MG63 (cell line): ENCODE results near the gene SFN. TPM values are rescaled to one million over a fixed set of nuclear protein-coding genes. Genes with fewer than 3 reads are reported as not detected.
A peak's percentile ranks its signal among the peaks of the same experiment; 100 is the strongest.
"Not testable (repeated sequence)": the region's sequence is repeated elsewhere in the genome, so short reads cannot be mapped to it uniquely, and the experiment has no call there.

Source experiments
- DNase-seq: peaks from one replicate; pipeline ENCODE4 v3.0.0-alpha.2; 2020
- H3K27me3 ChIP-seq: fragments of 250-450 bp; sonication (Bioruptor Pico); 2 replicates; pipeline ENCODE4 v1.5.1; 2020; ENCODE audit warnings: mild to moderate bottlenecking, moderate library complexity
- H3K36me3 ChIP-seq: fragments of 250-450 bp; sonication (Bioruptor Pico); 2 replicates; pipeline ENCODE4 v1.5.1; 2020; ENCODE audit warnings: mild to moderate bottlenecking, moderate library complexity
- H3K4me3 ChIP-seq: fragments of 250-450 bp; sonication (Bioruptor Pico); 2 replicates; pipeline ENCODE4 v1.5.1; 2020; ENCODE audit warnings: mild to moderate bottlenecking, moderate library complexity
- H3K9me3 ChIP-seq: fragments of 250-450 bp; sonication (Bioruptor Pico); 2 replicates; pipeline ENCODE4 v1.5.1; 2020; ENCODE audit warnings: mild to moderate bottlenecking, moderate library complexity
- total RNA-seq: library from RNA; depleted of rRNA; stranded (reverse); fragments of >200 nt; shearing (Covaris generic); gene quantifications from 2 replicates; pipeline ENCODE4 v1.2.3, GENCODE V29; 2014; ENCODE audit warnings: low replicate concordance

The SFN gene
- total RNA-seq, 1 experiment from 2014 or later: not detected

DNA sequence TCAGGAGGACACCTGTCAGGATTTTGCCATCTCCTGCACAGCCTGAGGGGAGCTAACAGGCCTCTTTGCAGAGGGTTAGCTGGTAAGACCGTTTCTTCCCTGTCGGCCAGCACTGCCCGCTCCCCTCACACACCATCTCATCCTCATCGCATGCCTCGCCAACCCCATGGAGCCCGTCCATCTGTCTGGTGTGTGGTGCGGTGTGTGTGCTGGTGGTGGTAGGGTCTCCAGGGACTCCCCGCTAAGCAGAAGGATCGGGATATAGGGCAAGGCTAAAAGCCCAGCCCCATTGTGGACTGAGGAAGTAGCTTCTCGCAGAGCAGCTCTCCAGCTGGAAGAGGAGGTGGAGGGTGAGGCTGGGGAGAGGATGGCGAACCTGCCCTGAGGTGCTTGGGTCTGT is 6.8 kb upstream of the SFN start:
- no peak for DNase-seq
- Histone ChIP-seq H3K36me3 (peaks cover 17% of the 10 kb centered on the region), H3K27me3 (no peaks in the 10 kb centered on the region), H3K4me3 (no peak overlapping the region), H3K9me3 (no peaks in the 10 kb centered on the region)

DNA sequence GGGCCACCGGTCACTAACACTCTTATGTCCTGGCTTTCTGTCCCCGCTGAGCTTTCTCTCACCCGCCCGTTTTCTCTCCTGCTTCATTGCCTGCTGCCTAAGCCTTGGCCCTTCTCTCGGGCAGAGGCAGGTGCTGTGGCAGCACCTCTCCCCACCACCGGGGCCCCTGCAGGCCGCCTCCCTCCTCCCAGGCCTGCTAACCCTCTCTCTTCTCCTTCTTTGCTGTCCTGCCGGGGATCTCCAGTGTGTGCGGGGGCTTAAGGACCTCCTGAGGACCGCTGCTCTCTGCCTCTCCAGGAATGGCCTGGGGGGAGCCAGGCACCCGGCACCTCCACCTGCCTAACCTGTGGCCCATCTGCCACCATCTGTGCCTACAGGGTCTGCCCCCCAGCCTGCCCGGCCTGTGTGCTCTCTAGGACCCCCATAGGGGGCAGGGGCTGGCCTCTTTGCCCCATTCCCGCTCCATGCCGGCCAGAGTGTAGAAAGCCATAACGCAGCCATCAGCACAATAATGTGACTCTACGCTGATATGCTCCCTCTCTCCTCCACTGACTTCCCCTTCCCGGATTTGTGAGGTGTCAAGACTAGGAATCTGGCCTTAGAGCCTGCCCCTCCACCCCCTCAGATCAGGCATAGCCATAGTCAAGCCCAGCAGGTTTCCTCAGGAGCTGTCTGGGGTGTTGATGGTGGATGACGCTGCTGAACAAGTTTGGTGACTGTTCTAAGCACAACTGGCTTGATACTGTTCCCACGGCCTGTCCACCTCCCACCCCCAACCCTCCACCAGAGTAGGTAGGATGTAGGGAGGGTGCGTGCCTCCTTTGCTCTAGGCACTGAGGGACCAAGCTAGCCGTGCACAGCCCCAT is 6.1 kb upstream of the SFN start:
- H3K36me3 ChIP-seq: peaks cover 13% of the 10 kb centered on the region
- no peaks in the 10 kb centered on the region for H3K27me3 ChIP-seq
- DNase-seq: no peak
- H3K4me3 ChIP-seq: no peak overlapping the region
- no peaks in the 10 kb centered on the region for H3K9me3 ChIP-seq

DNA sequence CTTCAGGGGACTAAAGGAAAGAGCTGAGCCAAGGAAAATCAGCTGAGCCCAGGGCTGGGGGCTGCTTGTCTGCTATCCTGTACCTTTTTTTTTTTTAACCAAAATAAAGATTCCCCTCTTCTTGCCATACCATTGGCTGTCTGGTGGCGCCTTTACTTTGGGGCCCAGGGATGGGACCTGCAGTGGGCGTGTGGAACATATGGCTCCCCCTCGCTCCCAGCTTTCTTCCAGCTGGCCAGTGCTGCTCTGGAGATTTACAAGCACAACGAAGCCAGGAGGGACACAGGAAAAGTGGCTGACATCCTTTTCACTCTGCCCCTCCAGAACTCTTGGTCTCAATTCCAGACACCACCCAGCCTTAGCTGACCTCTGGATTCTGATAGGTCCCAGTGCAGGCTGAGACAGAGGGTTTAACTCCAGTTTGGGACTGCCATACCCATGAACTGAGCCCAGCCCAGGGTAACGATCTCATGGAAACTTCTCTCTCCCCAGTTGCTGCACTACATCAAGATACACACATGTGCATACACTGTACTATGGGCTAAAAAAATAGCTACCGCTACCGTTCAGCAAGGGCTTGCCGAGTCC is 5.4 kb upstream of the SFN start:
- no peak for DNase-seq
- Histone ChIP-seq H3K9me3 (no peaks in the 10 kb centered on the region), H3K36me3 (peaks cover 13% of the 10 kb centered on the region), H3K27me3 (no peaks in the 10 kb centered on the region), H3K4me3 (no peak overlapping the region)

DNA sequence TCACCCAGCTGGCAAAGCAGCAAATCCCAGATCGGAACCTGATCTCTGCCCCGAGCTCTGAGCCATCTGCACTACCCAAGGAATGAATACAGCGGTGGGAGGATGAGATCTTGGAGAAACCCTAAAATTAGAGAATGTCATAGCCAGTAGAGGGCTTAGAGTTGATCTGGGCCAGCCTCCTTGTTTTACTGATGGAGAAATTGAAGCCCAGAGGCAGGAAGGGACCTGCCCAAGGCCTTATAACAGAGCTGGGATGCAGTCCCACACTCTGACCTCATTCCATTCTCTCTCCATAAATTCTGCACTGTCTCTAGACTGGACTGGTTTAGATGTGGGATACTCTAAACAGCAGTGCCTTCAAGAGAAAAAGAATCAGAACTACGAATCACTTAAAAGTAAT is 4.8 kb upstream of the SFN start:
- Histone ChIP-seq H3K9me3 (no peaks in the 10 kb centered on the region), H3K27me3 (no peaks in the 10 kb centered on the region), H3K4me3 (no peak overlapping the region), H3K36me3 (peaks cover 9% of the 10 kb centered on the region)
- DNase-seq: no peak

DNA sequence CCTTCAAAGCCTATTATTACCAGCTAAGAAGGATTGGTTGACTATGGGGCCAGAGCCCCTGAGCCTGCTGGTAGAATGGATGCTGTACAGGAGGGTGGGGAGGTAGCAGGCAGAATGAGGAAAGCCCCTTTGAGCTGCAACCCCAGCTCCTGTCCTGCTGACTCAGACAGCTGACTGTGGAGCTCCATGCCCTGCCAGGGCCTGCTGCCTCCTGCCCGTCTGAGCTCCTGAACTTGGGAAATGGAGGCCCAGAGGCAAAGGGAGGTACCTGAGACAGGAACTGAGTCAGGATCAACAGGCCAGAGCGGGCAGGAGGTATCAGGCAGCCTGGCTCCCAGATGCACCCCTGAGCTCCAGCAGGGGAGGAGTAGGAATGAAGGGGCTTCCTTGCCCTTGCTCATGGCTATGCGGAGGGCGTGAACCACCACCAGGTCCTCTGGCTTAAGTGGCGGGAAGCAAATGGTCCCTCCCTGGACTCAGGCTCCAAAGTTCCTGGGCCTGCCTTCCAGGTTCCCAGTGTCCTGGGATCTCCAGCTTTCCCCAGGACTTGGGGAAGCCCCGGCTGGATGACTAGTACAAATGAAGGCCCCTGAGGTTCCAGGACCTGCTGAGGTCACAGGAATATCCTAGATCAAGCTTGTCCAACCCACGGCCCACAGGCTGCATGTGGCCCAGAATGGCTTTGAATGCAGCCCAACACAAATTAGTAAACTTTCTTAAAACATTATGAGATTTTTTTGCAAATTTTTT is 3.9 kb upstream of the SFN start:
- Histone ChIP-seq H3K4me3 (no peak overlapping the region), H3K27me3 (no peaks in the 10 kb centered on the region), H3K36me3 (peaks cover under 1% of the 10 kb centered on the region; the same call in 1 of the 2 replicates), H3K9me3 (no peaks in the 10 kb centered on the region)
- DNase-seq: no peak

DNA sequence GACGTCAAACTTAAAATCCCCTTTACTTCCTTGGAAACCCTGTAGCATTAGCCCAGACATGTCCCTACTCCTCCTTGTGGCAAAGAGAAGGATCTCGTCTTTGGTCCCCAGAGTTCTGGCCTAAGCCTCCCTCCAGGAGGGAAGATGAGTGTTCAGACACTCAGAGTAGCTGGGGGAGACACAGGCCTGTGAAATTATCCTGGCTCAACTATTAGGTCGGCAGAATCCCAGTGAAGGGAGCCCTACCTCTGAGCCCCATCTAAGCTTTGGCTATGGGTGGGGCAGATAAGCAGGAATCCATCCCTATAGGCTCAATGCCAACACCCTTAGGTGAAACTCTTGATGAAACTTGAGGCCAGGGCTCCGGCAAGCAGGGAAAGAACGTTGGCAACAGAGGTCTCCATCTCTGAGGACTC is 1.7 kb upstream of the SFN start:
- no peaks in the 10 kb centered on the region for H3K36me3 ChIP-seq
- H3K9me3 ChIP-seq: no peaks in the 10 kb centered on the region
- H3K4me3 ChIP-seq: no peak overlapping the region
- H3K27me3 ChIP-seq: no peaks in the 10 kb centered on the region
- no peak for DNase-seq

DNA sequence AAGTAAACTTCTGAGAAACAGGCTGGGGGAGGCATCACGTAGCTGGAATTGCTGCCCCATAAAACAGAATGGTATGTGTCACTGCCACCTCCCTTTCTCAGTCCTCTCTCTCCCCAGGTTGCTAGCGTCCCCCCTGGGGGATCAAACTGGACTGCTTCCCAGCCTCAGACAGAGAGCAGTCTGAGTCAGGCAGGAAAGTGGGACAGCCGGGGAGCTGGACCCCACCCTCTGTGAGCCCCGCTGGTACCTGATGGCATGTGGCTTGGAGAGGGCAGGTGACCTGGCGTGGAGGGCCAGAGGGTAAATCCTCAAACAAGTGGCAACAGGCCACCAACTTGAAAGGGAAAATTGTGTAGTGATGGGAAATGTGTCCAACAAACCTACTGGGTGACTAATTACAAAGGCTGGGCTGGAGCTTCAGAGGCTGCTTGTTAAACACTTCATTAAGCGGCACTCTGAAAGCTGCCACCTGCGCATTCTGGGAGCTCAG is 1.0 kb upstream of the SFN start:
- H3K9me3 ChIP-seq: no peaks in the 10 kb centered on the region
- no peaks in the 10 kb centered on the region for H3K27me3 ChIP-seq
- DNase-seq: no peak
- H3K36me3 ChIP-seq: no peaks in the 10 kb centered on the region
- no peak overlapping the region for H3K4me3 ChIP-seq

DNA sequence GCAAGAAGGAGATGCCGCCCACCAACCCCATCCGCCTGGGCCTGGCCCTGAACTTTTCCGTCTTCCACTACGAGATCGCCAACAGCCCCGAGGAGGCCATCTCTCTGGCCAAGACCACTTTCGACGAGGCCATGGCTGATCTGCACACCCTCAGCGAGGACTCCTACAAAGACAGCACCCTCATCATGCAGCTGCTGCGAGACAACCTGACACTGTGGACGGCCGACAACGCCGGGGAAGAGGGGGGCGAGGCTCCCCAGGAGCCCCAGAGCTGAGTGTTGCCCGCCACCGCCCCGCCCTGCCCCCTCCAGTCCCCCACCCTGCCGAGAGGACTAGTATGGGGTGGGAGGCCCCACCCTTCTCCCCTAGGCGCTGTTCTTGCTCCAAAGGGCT is 732 bp downstream of the SFN start:
- Histone ChIP-seq H3K4me3 (no peak overlapping the region), H3K9me3 (no peaks in the 10 kb centered on the region), H3K27me3 (no peaks in the 10 kb centered on the region), H3K36me3 (no peaks in the 10 kb centered on the region)
- no peak for DNase-seq

DNA sequence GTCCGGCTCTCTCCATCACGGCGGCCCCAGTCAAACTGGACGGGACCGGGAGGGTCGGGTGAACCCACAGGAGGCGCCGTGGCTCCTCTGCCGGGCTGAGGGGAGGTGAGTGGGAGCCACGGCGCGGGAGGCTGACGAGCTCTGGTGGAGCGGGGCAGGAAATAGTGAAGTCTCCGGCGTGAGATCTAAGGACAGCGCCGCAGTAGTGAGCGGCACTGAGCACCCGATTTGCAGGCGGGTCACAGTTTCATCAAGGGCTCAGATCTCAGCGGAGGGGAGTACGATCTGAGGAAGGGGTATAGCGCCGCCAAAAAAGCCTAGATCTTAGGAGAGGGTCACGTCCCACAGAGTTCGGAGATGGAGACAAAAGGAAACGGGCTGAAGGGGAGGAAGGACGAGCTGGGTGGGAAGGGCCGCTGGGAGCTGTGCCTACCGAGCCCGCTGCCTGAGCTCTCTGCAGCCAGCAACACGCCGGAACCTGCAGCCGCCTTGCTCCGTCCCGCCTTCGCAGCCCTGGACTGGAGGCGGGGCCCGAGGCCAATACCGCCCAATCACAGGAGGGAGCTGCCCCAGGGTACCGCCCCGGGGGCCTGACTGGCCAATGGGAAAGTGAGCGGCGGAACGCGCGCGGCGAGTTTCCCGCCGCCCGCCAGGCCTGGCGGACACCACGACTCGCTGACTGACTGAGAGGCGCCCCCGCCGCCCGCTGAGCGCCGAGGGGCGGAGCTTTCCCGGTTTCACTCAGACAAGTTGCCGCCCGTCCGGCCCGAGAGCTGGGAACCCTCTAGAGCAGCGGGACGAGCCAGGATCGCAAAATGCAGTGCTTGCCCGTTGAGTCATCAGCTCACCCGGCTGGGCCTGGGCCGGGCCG is 1.9 kb downstream of the SFN start:
- H3K4me3 ChIP-seq: peak overlapping the region; percentile 57
- H3K36me3 ChIP-seq: no peaks in the 10 kb centered on the region
- H3K27me3 ChIP-seq: no peaks in the 10 kb centered on the region
- peak; percentile 99 for DNase-seq
- H3K9me3 ChIP-seq: no peaks in the 10 kb centered on the region

DNA sequence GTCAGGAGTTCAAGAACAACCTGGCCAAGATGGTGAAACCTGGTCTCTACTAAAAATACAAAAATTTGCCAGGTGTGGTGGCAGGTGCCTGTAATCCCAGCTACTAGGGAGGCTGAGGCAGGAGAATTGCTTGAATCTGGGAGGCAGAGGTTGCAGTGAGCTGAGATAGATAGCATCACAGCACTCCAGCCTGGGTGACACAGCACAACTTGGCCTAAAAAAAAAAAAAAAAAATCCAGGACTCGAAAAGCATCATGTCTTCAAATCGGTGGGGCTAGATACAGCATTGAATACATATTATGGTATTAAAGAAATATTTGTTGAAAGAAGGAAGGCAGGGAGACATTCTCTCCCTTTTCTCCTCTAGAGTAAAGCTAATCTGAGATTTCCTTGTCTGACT is 10.1 kb downstream of the SFN start:
- not testable (repeated sequence) for H3K9me3 ChIP-seq, DNase-seq, H3K4me3 ChIP-seq, H3K27me3 ChIP-seq, H3K36me3 ChIP-seq

DNA sequence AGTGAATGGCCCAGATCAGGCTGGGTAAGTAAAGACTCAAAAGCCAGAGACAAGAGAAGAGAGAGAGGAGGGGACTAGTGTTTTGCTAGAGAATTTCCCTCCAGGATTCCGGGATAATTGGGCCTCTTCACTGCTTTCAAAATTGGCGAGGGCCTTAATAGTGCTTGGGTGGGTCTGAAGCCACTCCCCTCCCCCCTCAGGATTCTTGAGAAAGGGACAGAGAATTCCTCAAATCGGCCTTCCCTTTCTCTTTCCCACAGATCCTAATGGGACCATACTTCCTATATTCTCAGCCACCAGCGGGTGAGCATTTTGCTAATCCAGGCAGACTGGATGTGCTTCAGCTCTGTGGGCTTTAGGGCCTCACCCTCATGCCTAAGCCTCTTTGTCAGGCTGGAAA is 11.9 kb downstream of the SFN start:
- no peaks in the 10 kb centered on the region for H3K27me3 ChIP-seq
- no peak for DNase-seq
- peaks cover 14% of the 10 kb centered on the region for H3K36me3 ChIP-seq

DNA sequence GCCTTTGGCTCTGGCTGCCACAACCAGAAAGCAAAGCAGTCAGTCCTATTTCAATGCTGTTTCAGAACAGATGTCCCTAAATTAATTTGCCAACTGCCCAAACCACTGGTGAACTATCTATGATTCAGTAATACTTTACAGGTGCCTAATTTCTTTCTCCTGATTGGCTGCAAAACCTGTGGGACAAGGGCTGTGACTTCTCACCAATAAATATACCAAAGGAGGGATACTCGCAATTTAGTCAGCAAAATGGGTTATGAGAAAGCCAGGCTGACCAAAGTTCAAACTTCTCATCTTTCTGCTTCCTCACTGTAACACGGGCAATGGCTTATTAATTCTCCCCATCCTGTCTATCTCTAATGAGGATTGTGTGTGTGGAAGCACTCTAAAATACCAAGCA is 14.4 kb downstream of the SFN start:
- no peak for DNase-seq
- H3K36me3 ChIP-seq: peaks cover 28% of the 10 kb centered on the region
- H3K9me3 ChIP-seq: no peaks in the 10 kb centered on the region
- H3K27me3 ChIP-seq: no peaks in the 10 kb centered on the region
- H3K4me3 ChIP-seq: no peak overlapping the region

More for the DNA sequence above, 11.9 kb downstream of the SFN start:
- Histone ChIP-seq H3K4me3 (no peak overlapping the region), H3K9me3 (no peaks in the 10 kb centered on the region)

DNA sequence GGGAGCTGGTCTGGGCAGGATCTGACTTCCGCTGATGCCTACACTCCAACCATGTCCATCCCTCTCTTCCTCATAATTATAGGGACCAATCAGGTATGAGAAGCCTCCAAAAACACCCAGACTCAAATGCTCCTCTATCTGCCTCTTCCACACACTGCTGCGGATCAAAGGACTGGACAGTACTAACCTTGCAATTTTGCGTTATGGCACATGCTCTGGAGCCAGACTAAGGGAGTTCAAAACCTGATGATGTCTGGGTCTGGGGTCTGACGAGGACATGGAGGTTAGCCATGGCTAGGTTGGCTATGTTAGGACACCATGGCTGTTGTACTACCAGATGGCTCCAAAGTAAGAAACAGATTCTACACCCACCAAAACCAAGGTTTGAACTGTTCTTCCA is 16.8 kb downstream of the SFN start:
- peaks cover 47% of the 10 kb centered on the region for H3K36me3 ChIP-seq
- no peak overlapping the region for H3K4me3 ChIP-seq
- H3K9me3 ChIP-seq: no peaks in the 10 kb centered on the region
- no peak for DNase-seq
- H3K27me3 ChIP-seq: no peaks in the 10 kb centered on the region

DNA sequence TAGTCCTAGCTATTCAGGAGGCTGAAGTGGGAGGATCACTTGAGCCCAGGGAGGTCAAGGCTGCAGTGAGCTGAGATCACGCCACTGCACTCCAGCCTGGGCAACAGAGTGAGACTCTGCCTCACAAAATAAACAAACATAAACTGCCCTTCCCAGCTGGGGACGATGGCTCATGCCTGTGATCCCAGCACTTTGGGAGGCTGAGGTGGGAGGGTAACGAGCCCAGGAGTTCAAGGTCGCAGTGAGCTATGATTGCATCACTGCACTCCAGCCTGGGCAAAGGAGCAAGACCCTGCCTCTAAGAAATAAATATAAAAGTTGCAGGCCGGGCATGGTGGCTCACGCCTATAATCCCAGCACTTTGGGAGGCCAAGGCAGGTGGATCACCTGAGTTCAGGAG is 18.7 kb downstream of the SFN start:
- H3K4me3 ChIP-seq, H3K27me3 ChIP-seq, H3K9me3 ChIP-seq: not testable (repeated sequence)
- peaks cover 64% of the 10 kb centered on the region for H3K36me3 ChIP-seq
- DNase-seq: peak; percentile 18

DNA sequence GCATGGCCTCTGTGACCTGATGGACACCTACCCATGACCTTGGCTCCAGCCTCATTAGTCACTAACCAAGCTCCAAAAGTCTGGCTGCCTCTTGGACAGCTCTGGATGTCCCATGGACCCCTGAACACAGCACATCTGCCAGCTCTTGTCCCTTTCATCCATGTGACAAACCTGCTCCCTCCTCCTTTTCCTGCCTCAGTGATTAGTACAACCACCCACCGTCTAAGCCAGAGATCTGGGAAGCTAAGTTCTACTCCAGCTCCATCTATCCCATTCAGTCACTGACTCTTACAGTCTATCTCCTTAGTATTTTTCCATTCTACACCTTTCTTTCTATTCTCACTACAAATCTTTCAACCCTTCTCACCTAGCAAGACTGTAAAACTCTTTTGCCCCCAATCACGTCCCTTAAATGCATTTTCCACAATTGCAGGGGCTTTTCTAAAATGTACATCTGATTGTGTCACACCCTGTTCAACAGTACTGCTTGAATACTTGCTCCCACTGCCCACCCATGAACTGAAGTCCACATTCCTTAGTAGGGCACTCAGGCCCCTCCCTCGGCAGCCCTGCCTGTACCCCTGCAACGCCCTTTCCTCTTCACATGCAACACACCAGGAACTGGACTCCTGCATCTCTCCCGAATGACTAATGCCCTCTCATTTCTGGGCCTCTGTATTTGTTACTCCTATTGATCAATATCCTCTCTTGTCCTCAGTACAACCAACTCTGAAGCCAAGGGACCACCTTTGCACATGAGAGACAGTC is 19.9 kb downstream of the SFN start:
- H3K36me3 ChIP-seq: peaks cover 61% of the 10 kb centered on the region
- no peak for DNase-seq
- H3K27me3 ChIP-seq: no peaks in the 10 kb centered on the region
- H3K4me3 ChIP-seq: no peak overlapping the region
- H3K9me3 ChIP-seq: no peaks in the 10 kb centered on the region

DNA sequence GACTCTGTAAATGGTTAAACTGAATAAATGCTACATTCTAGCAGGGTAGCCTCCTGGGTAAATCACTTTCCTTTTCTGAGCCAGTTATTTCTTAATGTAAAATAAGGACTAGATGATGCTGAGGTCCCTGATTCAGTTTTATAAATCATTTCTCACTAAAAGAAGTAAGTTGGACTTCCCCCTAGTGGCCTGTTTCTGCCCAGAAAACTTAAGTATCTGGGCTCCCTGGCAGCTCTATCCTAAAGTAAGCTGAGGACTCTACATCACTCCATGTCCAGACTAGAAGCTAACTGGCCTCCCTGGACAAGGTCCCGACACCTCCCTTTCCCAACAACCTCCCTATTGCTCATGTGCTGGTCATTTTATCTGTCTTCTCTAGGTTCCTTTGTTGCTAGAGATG is 24.2 kb downstream of the SFN start:
- no peak for DNase-seq
- H3K27me3 ChIP-seq: no peaks in the 10 kb centered on the region
- no peaks in the 10 kb centered on the region for H3K9me3 ChIP-seq
- H3K4me3 ChIP-seq: no peak overlapping the region
- peaks cover 69% of the 10 kb centered on the region for H3K36me3 ChIP-seq
